WTC11 (cell line): ENCODE results near the gene ZNF749.

Source experiments
- ATF1 ChIP-seq: sonication (generic); formaldehyde crosslinking; IDR thresholded peaks from 2 replicates; pipeline ENCODE4 v1.8.1; 2023; ENCODE audit warnings: mild to moderate bottlenecking, moderate library complexity, missing genetic modification reagents
- ATF2 ChIP-seq: sonication (generic); formaldehyde crosslinking; IDR thresholded peaks from 2 replicates; pipeline ENCODE4 v1.8.1; 2022; ENCODE audit warnings: low read depth, missing genetic modification reagents, borderline replicate concordance
- CREB1 ChIP-seq: sonication (generic); formaldehyde crosslinking; IDR thresholded peaks from 2 replicates; pipeline ENCODE4 v1.8.0; 2023; ENCODE audit warnings: mild to moderate bottlenecking, missing genetic modification reagents
- CTCF ChIP-seq: fragments of 200-600 bp; IDR thresholded peaks from 2 replicates; pipeline ENCODE4 v1.8.0; 2022; ENCODE audit warnings: antibody characterized with exemption
- ERG ChIP-seq: fragments of 250-450 bp; sonication (Bioruptor Pico); IDR thresholded peaks from 2 replicates; pipeline ENCODE4 v1.8.0; 2021; ENCODE audit warnings: mild to moderate bottlenecking
- ESRRA ChIP-seq: sonication (generic); formaldehyde crosslinking; IDR thresholded peaks from 2 replicates; pipeline ENCODE4 v1.8.1; 2022; ENCODE audit warnings: mild to moderate bottlenecking, missing genetic modification reagents, borderline replicate concordance
- HMGA2 ChIP-seq: fragments of 250-450 bp; sonication (Bioruptor Pico); IDR thresholded peaks from 2 replicates; pipeline ENCODE4 v1.4.0; 2021; ENCODE audit warnings: mild to moderate bottlenecking, moderate library complexity
- USF1 ChIP-seq: sonication (generic); formaldehyde crosslinking; IDR thresholded peaks from 2 replicates; pipeline ENCODE4 v1.8.0; 2022; ENCODE audit warnings: mild to moderate bottlenecking, missing genetic modification reagents
- USF2 ChIP-seq: sonication (generic); formaldehyde crosslinking; IDR thresholded peaks from 2 replicates; pipeline ENCODE4 v1.8.1; 2023; ENCODE audit warnings: mild to moderate bottlenecking, missing genetic modification reagents, moderate library complexity

- TF ChIP-seq USF1 (CRISPR knock-in tag) (no peak), CTCF (no peak), CREB1 (CRISPR knock-in tag) (no peak), ERG (CRISPR knock-in tag) (no peak), ATF1 (CRISPR knock-in tag) (no peak), ATF2 (CRISPR knock-in tag) (no peak), USF2 (CRISPR knock-in tag) (no peak), HMGA2 (no peak), ESRRA (CRISPR knock-in tag) (no peak)
Observed at GRCh38 chr19:57403737-57404563, 31.2 kb upstream of the ZNF749 start.
